Keratinocyte (primary cell): ENCODE data around the gene NMNAT2. TPM values are rescaled to one million over a fixed set of nuclear protein-coding genes. Genes with fewer than 3 reads are reported as not detected.

Experiments
- DNase-seq: peaks from one replicate; pipeline ENCODE4 v3.0.0-alpha.2; 2011; ENCODE audit warnings: low read depth, missing footprints, low spot score
- FAIRE-seq: peaks from 2 replicates; lab custom pipeline; 2011; peaks lifted over from hg19 to GRCh38; lab: Jason Lieb, UNC
- H2AFZ ChIP-seq: 2 replicates; pipeline ENCODE4 v1.6.0; 2012; ENCODE audit warnings: low read length, control low read depth, inconsistent platforms; ENCODE audit not compliant: control insufficient read depth
- H3K27ac ChIP-seq: 2 replicates; pipeline ENCODE4 v1.5.1; 2011; ENCODE audit warnings: low read length; ENCODE audit not compliant: control insufficient read depth, insufficient read depth
- H3K27me3 ChIP-seq: 3 replicates; pipeline ENCODE4 v1.6.0; 2011; ENCODE audit warnings: low read length; ENCODE audit not compliant: control insufficient read depth, insufficient read depth; ENCODE audit errors: extremely low read depth
- H3K36me3 ChIP-seq, 2 experiments: 2 replicates in 1 of 2; 3 replicates in 1 of 2; pipeline ENCODE4 v1.5.1; 2011; ENCODE audit warnings: low read length in 2 of 2, mild to moderate bottlenecking in 1 of 2; ENCODE audit not compliant: control insufficient read depth in 2 of 2, insufficient read depth in 2 of 2; ENCODE audit errors: extremely low read depth in 1 of 2
- H3K4me1 ChIP-seq: 3 replicates; pipeline ENCODE4 v1.5.1; 2011; ENCODE audit warnings: low read length; ENCODE audit not compliant: control insufficient read depth, insufficient read depth; ENCODE audit errors: extremely low read depth
- H3K4me2 ChIP-seq: 3 replicates; pipeline ENCODE4 v1.6.0; 2011; ENCODE audit warnings: low read depth, low read length; ENCODE audit not compliant: control insufficient read depth, insufficient read depth; ENCODE audit errors: extremely low read depth
- H3K4me3 ChIP-seq, 3 experiments: fragments of 200-600 bp in 1 of 3; sonication (generic) in 1 of 3; 2 replicates in 2 of 3; 3 replicates in 1 of 3; pipeline ENCODE4 v1.5.1; 2011 to 2016; ENCODE audit warnings: low read length in 3 of 3, mild to moderate bottlenecking in 3 of 3, control low read depth in 2 of 3, inconsistent platforms in 1 of 3, low read depth in 1 of 3, mixed read lengths in 1 of 3, mixed run types in 1 of 3, moderate library complexity in 1 of 3; ENCODE audit not compliant: control insufficient read depth in 2 of 3, insufficient read depth in 2 of 3; ENCODE audit errors: extremely low read depth in 1 of 3
- H3K79me2 ChIP-seq: 2 replicates; pipeline ENCODE4 v1.6.0; 2012; ENCODE audit warnings: low read length; ENCODE audit not compliant: control insufficient read depth, insufficient read depth
- H3K9ac ChIP-seq: 3 replicates; pipeline ENCODE4 v1.6.0; 2011; ENCODE audit warnings: low read length; ENCODE audit not compliant: control insufficient read depth, insufficient read depth; ENCODE audit errors: extremely low read depth
- H3K9me1 ChIP-seq: 3 replicates; pipeline ENCODE4 v1.6.0; 2011; ENCODE audit warnings: low read length; ENCODE audit not compliant: control insufficient read depth, insufficient read depth; ENCODE audit errors: extremely low read depth
- H3K9me3 ChIP-seq: 2 replicates; pipeline ENCODE4 v1.5.1; 2012; ENCODE audit warnings: low read depth, low read length; ENCODE audit not compliant: control insufficient read depth
- H4K20me1 ChIP-seq: 3 replicates; pipeline ENCODE4 v1.6.0; 2011; ENCODE audit warnings: low read length; ENCODE audit not compliant: control insufficient read depth, insufficient read depth; ENCODE audit errors: extremely low read depth
- CTCF ChIP-seq, 3 experiments: IDR thresholded peaks in 1 of 3; conservative IDR thresholded peaks in 1 of 3; optimal IDR thresholded peaks in 1 of 3; 2 replicates in 2 of 3; 3 replicates in 1 of 3; pipeline versions ENCODE3 to v1.5.1; 2011; ENCODE audit warnings: low read length in 3 of 3, mild to moderate bottlenecking in 3 of 3, moderate library complexity in 2 of 3, control low read depth in 1 of 3, inconsistent platforms in 1 of 3; ENCODE audit not compliant: insufficient read depth in 2 of 3; ENCODE audit errors: extremely low read depth in 1 of 3
- EZH2 ChIP-seq: IDR thresholded peaks from one replicate; pipeline ENCODE4 v1.6.1; 2012; ENCODE audit warnings: inconsistent platforms, mild to moderate bottlenecking, low read length, moderate library complexity
- dilution Hi-C: fragments of 300-500 bp; cut with MboI; formaldehyde crosslinking; loops from one replicate; pipeline ENCODE4 v1.7.0; 2020; ENCODE audit warnings: low sequenced_read_pairs; ENCODE audit not compliant: extremely low pct_ligation_motif_present
- polyA plus RNA-seq, 5 experiments: library from polyadenylated mRNA; depleted of rRNA in 3 of 5; stranded (reverse) in 3 of 5; stranded (forward) in 1 of 5; unstranded in 1 of 5; fragments of >200 nt; gene quantifications; 1 replicate in 1 of 5; 2 replicates in 3 of 5; 3 replicates in 1 of 5; pipeline versions ENCODE4 v1.2.1 to v1.2.3, GENCODE V29; 2011 to 2012; ENCODE audit warnings: missing spikeins in 2 of 5, low read depth in 1 of 5, low replicate concordance in 1 of 5

The NMNAT2 gene
- polyA plus RNA-seq, 1 donor (not counting 4 experiments of a cell fraction or from before 2014, with no cell fraction given): 0.72 TPM

DNA sequence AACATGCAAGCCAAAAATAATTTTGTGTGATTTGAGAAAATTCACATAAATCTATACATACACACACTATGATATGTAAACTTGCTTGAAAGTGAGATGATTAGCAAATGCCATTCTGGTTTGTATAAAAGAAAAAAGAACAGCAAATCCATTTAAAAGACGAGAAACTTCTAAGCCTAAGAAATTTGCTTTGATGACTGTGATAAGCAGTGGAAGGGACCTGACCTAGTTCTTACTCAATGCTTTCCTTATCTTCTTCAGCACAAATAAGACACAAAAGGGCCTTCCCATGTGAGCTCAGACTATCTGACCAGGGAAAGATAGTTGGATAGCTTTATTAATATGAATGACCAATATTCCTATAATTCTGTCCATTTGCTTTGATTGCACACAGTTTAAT is 25.3 kb upstream of the NMNAT2 start:
- Histone ChIP-seq H3K4me2 (no peak overlapping the region), H3K27ac (no peak overlapping the region), H4K20me1 (no peaks in the 10 kb centered on the region), H3K4me3 (no peak overlapping the region), H2AFZ (no peak overlapping the region), H3K79me2 (no peaks in the 10 kb centered on the region), H3K9ac (no peak overlapping the region), H3K9me1 (no peaks in the 10 kb centered on the region), H3K36me3 (no peaks in the 10 kb centered on the region), H3K9me3 (no peaks in the 10 kb centered on the region), H3K4me1 (no peaks in the 10 kb centered on the region), H3K27me3 (peaks cover 6% of the 10 kb centered on the region)
- dilution Hi-C loops: no loop called here
- FAIRE-seq (no peak), DNase-seq (no peak)
- TF ChIP-seq EZH2 (no peak), CTCF (optimal IDR thresholded peaks at IDR 0.05 in 1 of 3, IDR thresholded peaks at IDR 0.05 in 1 of 3, conservative IDR thresholded peaks at IDR 0.05 in 1 of 3; ENCODE audit: extremely low read depth in 1 of 3, insufficient read depth in 2 of 3, low read length in 3 of 3) (no peak)

DNA sequence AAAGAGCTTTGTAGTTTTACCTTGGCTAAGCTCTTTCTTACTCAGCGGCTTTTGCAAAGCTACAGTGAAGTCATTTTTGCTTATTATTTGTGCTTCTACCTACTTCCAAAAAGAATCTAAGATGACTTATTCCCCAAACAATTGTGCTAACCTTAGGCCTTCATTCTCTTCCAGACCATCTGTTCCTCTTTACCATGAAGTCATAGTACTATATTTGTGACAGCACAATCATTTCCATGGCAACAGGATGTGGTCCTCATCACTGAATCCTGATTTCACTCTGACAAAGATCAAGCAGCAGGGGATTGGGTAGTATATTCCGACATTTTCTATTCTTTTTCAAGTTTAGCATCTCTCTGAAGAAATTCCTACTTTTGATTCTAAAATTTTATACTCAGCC is 24.8 kb upstream of the NMNAT2 start:
- Histone ChIP-seq H3K9me3 (no peaks in the 10 kb centered on the region), H3K27ac (no peak overlapping the region), H3K79me2 (no peaks in the 10 kb centered on the region), H4K20me1 (no peaks in the 10 kb centered on the region), H3K27me3 (peaks cover 6% of the 10 kb centered on the region), H3K9ac (no peak overlapping the region), H3K4me3 (no peak overlapping the region), H3K9me1 (no peaks in the 10 kb centered on the region), H3K4me1 (no peaks in the 10 kb centered on the region), H3K36me3 (no peaks in the 10 kb centered on the region), H2AFZ (no peak overlapping the region), H3K4me2 (no peak overlapping the region)
- DNase-seq (no peak), FAIRE-seq (no peak)
- no peak for TF ChIP-seq EZH2
- TF ChIP-seq CTCF (optimal IDR thresholded peaks at IDR 0.05 in 1 of 3, IDR thresholded peaks at IDR 0.05 in 1 of 3, conservative IDR thresholded peaks at IDR 0.05 in 1 of 3; ENCODE audit: extremely low read depth in 1 of 3, insufficient read depth in 2 of 3, low read length in 3 of 3): no peak
- dilution Hi-C loops: no loop called here
